Esophagus squamous epithelium (tissue), 4 donors: ENCODE results near the gene CH25H.

ENCODE experiments used
- POLR2A ChIP-seq, 4 donors: fragments of 450-650 bp; IDR thresholded peaks; one replicate each; pipeline ENCODE4 v1.6.1; 2017; ENCODE audit warnings: antibody characterized with exemption in 4 of 4, mild to moderate bottlenecking in 4 of 4, moderate library complexity in 3 of 4
- TF ChIP-seq, protein P1 (sequence below), 6 experiments: fragments of 450-650 bp in 4 of 6; fragments of 200-600 bp in 2 of 6; sonication (generic) in 2 of 6; IDR thresholded peaks; one replicate each; pipeline ENCODE4 v1.5.1; 2016 to 2019; ENCODE audit warnings: antibody characterized with exemption in 6 of 6, mild to moderate bottlenecking in 4 of 6, moderate library complexity in 4 of 6

DNA sequence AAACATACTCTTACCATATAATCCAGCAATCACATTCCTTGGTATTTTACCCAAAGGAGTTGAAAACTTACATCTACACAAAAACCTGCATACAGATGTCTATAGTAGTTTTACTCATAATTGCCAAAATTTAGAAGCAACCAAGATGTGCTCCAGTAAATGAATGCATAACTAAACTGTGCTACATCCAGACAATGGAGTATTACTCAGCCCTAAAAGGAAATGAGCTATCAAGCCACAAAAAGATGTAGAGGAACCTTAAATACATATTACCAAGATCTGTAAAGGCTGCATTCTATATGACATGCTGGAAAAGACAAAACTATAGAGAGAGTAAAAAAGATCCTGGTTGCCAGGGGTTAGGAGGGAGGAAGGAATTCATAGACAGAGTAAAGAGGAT, 21.8 kb upstream of the CH25H start:
- TF ChIP-seq, protein P1, sequence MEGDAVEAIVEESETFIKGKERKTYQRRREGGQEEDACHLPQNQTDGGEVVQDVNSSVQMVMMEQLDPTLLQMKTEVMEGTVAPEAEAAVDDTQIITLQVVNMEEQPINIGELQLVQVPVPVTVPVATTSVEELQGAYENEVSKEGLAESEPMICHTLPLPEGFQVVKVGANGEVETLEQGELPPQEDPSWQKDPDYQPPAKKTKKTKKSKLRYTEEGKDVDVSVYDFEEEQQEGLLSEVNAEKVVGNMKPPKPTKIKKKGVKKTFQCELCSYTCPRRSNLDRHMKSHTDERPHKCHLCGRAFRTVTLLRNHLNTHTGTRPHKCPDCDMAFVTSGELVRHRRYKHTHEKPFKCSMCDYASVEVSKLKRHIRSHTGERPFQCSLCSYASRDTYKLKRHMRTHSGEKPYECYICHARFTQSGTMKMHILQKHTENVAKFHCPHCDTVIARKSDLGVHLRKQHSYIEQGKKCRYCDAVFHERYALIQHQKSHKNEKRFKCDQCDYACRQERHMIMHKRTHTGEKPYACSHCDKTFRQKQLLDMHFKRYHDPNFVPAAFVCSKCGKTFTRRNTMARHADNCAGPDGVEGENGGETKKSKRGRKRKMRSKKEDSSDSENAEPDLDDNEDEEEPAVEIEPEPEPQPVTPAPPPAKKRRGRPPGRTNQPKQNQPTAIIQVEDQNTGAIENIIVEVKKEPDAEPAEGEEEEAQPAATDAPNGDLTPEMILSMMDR (IDR thresholded peaks at IDR 0.05): no peak
- TF ChIP-seq POLR2A (IDR thresholded peaks at IDR 0.05): no peak
